Adrenal gland (tissue), 12 donors: ENCODE results near the gene PDS5B. TPM values are rescaled to one million over a fixed set of nuclear protein-coding genes. Genes with fewer than 3 reads are reported as not detected.

Experiments used
- DNase-seq, 7 donors: peaks; one replicate each; pipeline ENCODE4 v3.0.0-alpha.2; 2019 to 2020
- H3K27ac ChIP-seq, 5 donors: fragments of 200-600 bp; sonication (generic) in 4 of 5; 1 replicate in 3 of 5; 2 replicates in 2 of 5; pipeline versions ENCODE4 v1.5.1 to v1.8.0; 2016 to 2020; ENCODE audit warnings: mild to moderate bottlenecking in 1 of 5
- H3K27me3 ChIP-seq: fragments of 200-600 bp; 2 replicates; pipeline ENCODE4 v1.8.0; 2021
- H3K36me3 ChIP-seq, 2 donors: fragments of 200-600 bp; replicated peaks in 1 of 2; 1 replicate in 1 of 2; 2 replicates in 1 of 2; pipeline versions ENCODE4 v1.5.1 to v1.8.0; 2018 to 2022
- H3K4me1 ChIP-seq, 2 donors: fragments of 200-600 bp; replicated peaks in 1 of 2; 1 replicate in 1 of 2; 2 replicates in 1 of 2; pipeline versions ENCODE4 v1.5.1 to v1.8.0; 2018 to 2021
- H3K4me3 ChIP-seq, 4 donors: fragments of 200-600 bp; sonication (generic) in 3 of 4; one replicate each; pipeline ENCODE4 v1.5.1; 2016 to 2018
- H3K9me3 ChIP-seq, 3 donors: fragments of 200-600 bp; sonication (generic) in 1 of 3; replicated peaks in 1 of 3; 1 replicate in 2 of 3; 2 replicates in 1 of 3; pipeline versions ENCODE4 v1.5.1 to v1.8.0; 2016 to 2021
- CTCF ChIP-seq, 6 experiments: fragments of 450-650 bp in 4 of 6; fragments of 200-600 bp in 2 of 6; sonication (generic) in 1 of 6; IDR thresholded peaks; 1 replicate in 5 of 6; 2 replicates in 1 of 6; pipeline versions ENCODE4 v1.5.1 to v1.8.0; 2016 to 2021; ENCODE audit warnings: antibody characterized with exemption in 6 of 6, mild to moderate bottlenecking in 2 of 6, moderate library complexity in 1 of 6
- POLR2A ChIP-seq, 2 donors: fragments of 450-650 bp; IDR thresholded peaks; one replicate each; pipeline ENCODE4 v1.6.1; 2017; ENCODE audit warnings: antibody characterized with exemption in 2 of 2, mild to moderate bottlenecking in 2 of 2, moderate library complexity in 1 of 2
- WGBS, 4 donors: extraction: QIAGEN DNeasy Blood & Tissue Kit in 2 of 4; methylation state at CpG; one replicate each; pipeline versions ENCODE4 v1.1.5 to v1.1.7; 2013 to 2017; 5-methylcytosine and 5-hydroxymethylcytosine counted together
- intact Hi-C, 2 donors: fragments of 100-400 bp; cut with DNase I; formaldehyde crosslinking; loops; one replicate each; pipeline versions ENCODE4 v1.14.1 to v1.15.0; 2022 to 2023
- polyA plus RNA-seq, 3 donors: library from polyadenylated mRNA; stranded (reverse); fragments of 200-250 nt in 2 of 3; fragments of 350-450 nt in 1 of 3; fragmentation: Illumina TruSeq in 1 of 3; extraction: RNeasy Lipid Tissue Mini Kit (QIAGEN cat#74804) in 1 of 3; gene quantifications; one replicate each; pipeline ENCODE4 v1.2.3, GENCODE V29; 2013 to 2014
- total RNA-seq, 9 donors: library from RNA; depleted of rRNA in 4 of 9; stranded (reverse); fragments of >200 nt in 4 of 9; fragments of 120-200 nt in 1 of 9; fragmentation: NEBNext Ultra II Directional in 1 of 9; extraction: Animal tissue kit (Norgen Biotek cat#: 25700) in 1 of 9; gene quantifications; one replicate each; pipeline versions ENCODE4 v1.1.0 to v1.2.4, GENCODE V29; 2013 to 2023
- donor health status: healthy with polysubstance abuse.
- donor health status: Bipolar disorder and iron deficiency.
- donor health status: DM: yes; HTN: yes; CAD: no.
- donor health status: DM: no; HTN: no; CAD: no.
- donor health status: DM: no; HTN: no; CAD: no.
- donor health status: DM: yes; HTN: yes; CAD: no.

The PDS5B gene
- total and polyA plus RNA-seq, 12 donors: 3.9 to 59.4 (median 30.2) TPM

DNA sequence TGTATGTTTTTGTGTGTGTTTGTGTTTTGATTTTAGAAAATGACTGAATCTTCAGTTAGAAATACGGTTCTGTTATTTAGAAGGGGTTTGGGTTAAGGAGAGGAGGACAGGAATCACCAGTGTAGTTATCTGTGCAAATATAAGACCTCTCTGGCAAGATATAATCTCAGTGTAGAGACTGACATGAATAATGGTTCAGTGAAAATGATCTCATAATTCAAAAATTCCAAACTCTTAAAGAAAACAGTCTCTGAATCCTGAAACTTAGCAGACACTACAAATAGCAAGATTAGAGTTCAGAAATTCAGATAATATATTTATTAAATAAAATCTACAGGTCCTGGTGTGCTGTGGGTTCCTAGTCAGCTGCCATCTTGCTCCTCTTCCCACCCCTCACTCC, 73.5 kb downstream of the PDS5B start:
- intact Hi-C loops: no loop called here

DNA sequence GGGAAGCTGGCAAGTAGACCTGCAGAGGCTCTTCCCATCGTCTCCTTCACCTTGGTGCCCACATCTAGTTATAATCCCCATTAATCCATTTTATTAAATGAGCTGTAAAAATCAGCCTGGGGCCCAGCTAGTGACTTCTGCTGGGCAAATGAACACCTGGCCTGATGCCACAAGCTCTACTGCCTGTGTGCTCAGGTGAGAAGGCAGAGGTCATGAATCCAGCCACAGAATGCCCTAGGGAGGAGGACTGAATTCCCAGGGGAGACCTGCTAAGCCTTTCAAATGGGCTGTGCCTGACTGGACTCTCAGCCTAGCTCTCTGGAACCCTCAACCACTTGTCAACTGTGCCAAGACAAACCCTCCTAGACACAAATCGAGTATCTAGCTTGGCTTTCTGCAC, 74.0 kb downstream of the PDS5B start:
- intact Hi-C loops: no loop called here
- peaks cover 0 to 8% (median 0%) of the 10 kb centered on the region in 3 donors for H3K9me3 ChIP-seq
- no peaks in the 10 kb centered on the region for H3K36me3 ChIP-seq
- H3K4me1 ChIP-seq: peaks cover 0 to 3% of the 10 kb centered on the region in 2 donors
- DNase-seq: no peak
- H3K27me3 ChIP-seq: no peaks in the 10 kb centered on the region
- H3K27ac ChIP-seq: no peak overlapping the region
- no peak overlapping the region for H3K4me3 ChIP-seq
- WGBS, 4 donors: 83 to 100% (median 95%) methylated on average over 1 to 2 of the region's 2 CpGs
- no peak for TF ChIP-seq CTCF (IDR thresholded peaks at IDR 0.05)

More for the DNA sequence above, 73.5 kb downstream of the PDS5B start:
- Histone ChIP-seq H3K27ac (no peak overlapping the region), H3K4me3 (no peak overlapping the region), H3K4me1 (peaks cover 0 to 3% of the 10 kb centered on the region in 2 donors), H3K36me3 (no peaks in the 10 kb centered on the region), H3K9me3 (peaks cover 0 to 8% (median 0%) of the 10 kb centered on the region in 3 donors), H3K27me3 (no peaks in the 10 kb centered on the region)
- TF ChIP-seq POLR2A (IDR thresholded peaks at IDR 0.05): no peak
- no peak for DNase-seq
- WGBS, 4 donors: 50 to 78% (median 59%) methylated on average over 1 of the region's 1 CpG

GRCh38 chr13:32661685-32662084, 75.4 kb downstream of the PDS5B start:
- Histone ChIP-seq H3K4me3 (no peak overlapping the region), H3K9me3 (peaks cover 0 to 7% (median 0%) of the 10 kb centered on the region in 3 donors), H3K4me1 (peaks cover 0 to 3% of the 10 kb centered on the region in 2 donors), H3K36me3 (no peaks in the 10 kb centered on the region), H3K27ac (no peak overlapping the region), H3K27me3 (no peaks in the 10 kb centered on the region)
- intact Hi-C loops: no loop called here
- no peak for DNase-seq
- TF ChIP-seq POLR2A (IDR thresholded peaks at IDR 0.05): no peak
- TF ChIP-seq CTCF (IDR thresholded peaks at IDR 0.05): no peak

DNA sequence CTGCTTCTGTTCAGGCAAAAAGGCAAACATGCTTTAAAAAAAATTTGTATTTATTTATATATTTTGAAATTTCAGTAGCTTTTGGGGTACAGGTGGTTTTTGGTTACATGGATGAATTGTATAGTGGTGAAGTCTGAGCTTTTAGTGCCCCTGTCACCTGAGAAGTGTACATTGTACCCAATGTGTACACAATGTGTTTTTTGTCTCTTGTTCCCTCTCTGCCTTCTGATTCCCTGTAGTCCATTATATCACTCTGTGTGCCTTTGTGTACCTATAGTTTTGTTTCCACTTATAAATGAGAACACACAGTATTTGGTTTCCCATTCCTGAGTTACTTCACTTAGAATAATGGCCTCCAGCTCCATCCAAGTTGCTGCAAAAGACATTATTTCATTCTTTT, 77.4 kb downstream of the PDS5B start:
- no peak overlapping the region for H3K27ac ChIP-seq
- no peaks in the 10 kb centered on the region for H3K27me3 ChIP-seq
- DNase-seq: no peak
- intact Hi-C loops: no loop called here
- no peak for TF ChIP-seq CTCF (IDR thresholded peaks at IDR 0.05)
- no peak for TF ChIP-seq POLR2A (IDR thresholded peaks at IDR 0.05)
- peaks cover 0 to 3% of the 10 kb centered on the region in 2 donors for H3K4me1 ChIP-seq
- no peaks in the 10 kb centered on the region for H3K36me3 ChIP-seq
- no peaks in the 10 kb centered on the region for H3K9me3 ChIP-seq
- no peak overlapping the region for H3K4me3 ChIP-seq

DNA sequence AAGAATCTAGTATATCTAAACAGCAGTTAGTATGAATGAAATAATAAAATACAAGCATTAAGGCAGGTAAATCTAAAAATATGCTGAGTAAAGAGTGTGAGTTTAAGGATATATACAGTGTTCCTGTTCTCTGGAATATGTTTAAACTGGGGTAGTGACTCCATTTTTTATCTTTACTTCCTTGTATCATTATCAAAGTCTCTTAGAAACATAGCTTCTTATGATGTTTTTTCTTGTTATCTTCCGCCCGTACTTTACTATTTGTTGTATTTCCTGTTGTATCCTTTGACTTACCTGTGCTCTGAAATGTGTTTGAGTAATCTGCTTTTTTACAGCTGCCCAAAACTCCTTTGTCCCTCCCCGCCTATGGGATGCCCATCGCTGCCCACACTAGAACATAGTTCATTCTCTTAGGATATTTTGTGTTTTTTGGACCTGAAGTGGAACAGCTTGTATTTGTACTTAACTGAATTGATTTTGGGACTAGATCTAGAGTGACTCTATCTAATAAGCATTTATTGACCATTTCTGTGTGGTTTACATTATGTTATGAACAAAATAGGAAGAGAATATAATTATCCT, 80.8 kb downstream of the PDS5B start:
- H3K27me3 ChIP-seq: no peaks in the 10 kb centered on the region
- H3K4me1 ChIP-seq: no peaks in the 10 kb centered on the region
- intact Hi-C loops: no loop called here
- 93 to 99% (median 97%) methylated on average over 4 of the region's 4 CpGs for WGBS, 4 donors
- DNase-seq: no peak
- TF ChIP-seq CTCF (IDR thresholded peaks at IDR 0.05) (no peak), POLR2A (IDR thresholded peaks at IDR 0.05) (no peak)
- no peak overlapping the region for H3K27ac ChIP-seq
- H3K36me3 ChIP-seq: no peaks in the 10 kb centered on the region
- no peak overlapping the region for H3K4me3 ChIP-seq
- no peaks in the 10 kb centered on the region for H3K9me3 ChIP-seq
